Liver (tissue), 9 donors: ENCODE results near the gene PRPF31. TPM values are rescaled to one million over a fixed set of nuclear protein-coding genes. Genes with fewer than 3 reads are reported as not detected.

Experiments used
- DNase-seq: peaks from one replicate; pipeline ENCODE4 v3.0.0-alpha.2; 2017; ENCODE audit warnings: low spot score
- H3K27ac ChIP-seq, 2 donors: one replicate each; pipeline ENCODE4 v1.7.0; 2013; ENCODE audit warnings: inconsistent platforms in 2 of 2, low read length in 2 of 2, control low read depth in 1 of 2, low read depth in 1 of 2, mild to moderate bottlenecking in 1 of 2
- H3K27me3 ChIP-seq, 4 donors: one replicate each; pipeline versions ENCODE4 v1.6.1 to v1.7.0; 2013; ENCODE audit warnings: low read length in 3 of 4, inconsistent platforms in 1 of 4, mild to moderate bottlenecking in 1 of 4, moderate library complexity in 1 of 4; ENCODE audit not compliant: control insufficient read depth in 4 of 4, insufficient read depth in 4 of 4
- H3K36me3 ChIP-seq, 4 donors: one replicate each; pipeline versions ENCODE4 v1.6.1 to v1.7.0; 2013; ENCODE audit warnings: low read length in 3 of 4, mild to moderate bottlenecking in 3 of 4, low read depth in 1 of 4, moderate library complexity in 1 of 4; ENCODE audit not compliant: control insufficient read depth in 4 of 4, insufficient read depth in 3 of 4
- H3K4me1 ChIP-seq, 4 donors: one replicate each; pipeline versions ENCODE4 v1.6.1 to v1.7.0; 2013; ENCODE audit warnings: low read length in 3 of 4, mild to moderate bottlenecking in 3 of 4, moderate library complexity in 1 of 4; ENCODE audit not compliant: control insufficient read depth in 4 of 4, insufficient read depth in 4 of 4
- H3K4me3 ChIP-seq, 3 donors: one replicate each; pipeline versions ENCODE4 v1.6.1 to v1.7.0; 2013; ENCODE audit warnings: low read length in 3 of 3, control low read depth in 1 of 3, low read depth in 1 of 3, mild to moderate bottlenecking in 1 of 3
- H3K9ac ChIP-seq, 2 donors: one replicate each; pipeline ENCODE4 v1.7.0; 2013; ENCODE audit warnings: low read length in 2 of 2, mild to moderate bottlenecking in 2 of 2, moderate library complexity in 2 of 2, control low read depth in 1 of 2, low read depth in 1 of 2
- H3K9me3 ChIP-seq, 4 donors: one replicate each; pipeline versions ENCODE4 v1.6.1 to v1.7.0; 2013; ENCODE audit warnings: low read length in 3 of 4; ENCODE audit not compliant: control insufficient read depth in 4 of 4
- ATF3 ChIP-seq: IDR thresholded peaks from 2 replicates; pipeline ENCODE4 v1.6.1; 2016; ENCODE audit warnings: antibody characterized with exemption
- CTCF ChIP-seq: fragments of 150-350 bp; IDR thresholded peaks from 2 replicates; pipeline ENCODE4 v1.5.1; 2017; ENCODE audit warnings: improper control_type of control experiment, low read depth, low read length; ENCODE audit not compliant: missing input control
- EGR1 ChIP-seq, 2 donors: IDR thresholded peaks; 2 replicates each; pipeline ENCODE4 v1.6.1; 2016 to 2018; ENCODE audit warnings: antibody characterized with exemption in 2 of 2, low read depth in 2 of 2
- FOXA1 ChIP-seq: IDR thresholded peaks from 2 replicates; pipeline ENCODE4 v1.6.1; 2016; ENCODE audit warnings: antibody characterized with exemption
- FOXA2 ChIP-seq: IDR thresholded peaks from 2 replicates; pipeline ENCODE4 v1.6.1; 2016; ENCODE audit warnings: antibody characterized with exemption
- GABPA ChIP-seq, 2 donors: IDR thresholded peaks in 1 of 2; conservative IDR thresholded peaks in 1 of 2; 2 replicates each; pipeline ENCODE4 v1.6.1; 2016; ENCODE audit warnings: antibody characterized with exemption in 2 of 2, mild to moderate bottlenecking in 1 of 2, moderate library complexity in 1 of 2
- HNF4A ChIP-seq, 2 donors: conservative IDR thresholded peaks; 2 replicates each; pipeline ENCODE4 v1.6.1; 2016; ENCODE audit warnings: antibody characterized with exemption in 2 of 2, mild to moderate bottlenecking in 2 of 2
- HNF4G ChIP-seq: IDR thresholded peaks from 2 replicates; pipeline ENCODE4 v1.6.1; 2016; ENCODE audit warnings: antibody characterized with exemption
- JUND ChIP-seq, 2 donors: IDR thresholded peaks; 2 replicates each; pipeline ENCODE4 v1.6.1; 2016; ENCODE audit warnings: antibody characterized with exemption in 2 of 2
- MAX ChIP-seq: IDR thresholded peaks from 2 replicates; pipeline ENCODE4 v1.6.1; 2016; ENCODE audit warnings: antibody characterized with exemption
- NR2F2 ChIP-seq: IDR thresholded peaks from 2 replicates; pipeline ENCODE4 v1.6.1; 2016; ENCODE audit warnings: antibody characterized with exemption
- RAD21 ChIP-seq, 2 donors: IDR thresholded peaks; 2 replicates each; pipeline ENCODE4 v1.6.1; 2016; ENCODE audit warnings: antibody characterized with exemption in 2 of 2, mild to moderate bottlenecking in 2 of 2
- REST ChIP-seq: IDR thresholded peaks from 2 replicates; pipeline ENCODE4 v1.6.1; 2016; ENCODE audit warnings: antibody characterized with exemption, mild to moderate bottlenecking
- RXRA ChIP-seq, 2 donors: IDR thresholded peaks; 2 replicates each; pipeline ENCODE4 v1.6.1; 2017 to 2018; ENCODE audit warnings: antibody characterized with exemption in 2 of 2, mild to moderate bottlenecking in 1 of 2
- SP1 ChIP-seq: IDR thresholded peaks from 2 replicates; pipeline ENCODE4 v1.6.1; 2018; ENCODE audit warnings: antibody characterized with exemption, mild to moderate bottlenecking
- TAF1 ChIP-seq: conservative IDR thresholded peaks from 2 replicates; pipeline ENCODE4 v1.6.1; 2016; ENCODE audit warnings: antibody characterized with exemption, mild to moderate bottlenecking
- YY1 ChIP-seq: IDR thresholded peaks from 2 replicates; pipeline ENCODE4 v1.6.1; 2016; ENCODE audit warnings: antibody characterized with exemption, mild to moderate bottlenecking
- ZBTB33 ChIP-seq: IDR thresholded peaks from 2 replicates; pipeline ENCODE4 v1.6.1; 2016; ENCODE audit warnings: antibody characterized with exemption
- WGBS: extraction: QIAGEN DNeasy Blood & Tissue Kit; methylation state at CpG from one replicate; pipeline ENCODE4 v1.1.7; 2013; 5-methylcytosine and 5-hydroxymethylcytosine counted together
- polyA plus RNA-seq, 2 donors: library from polyadenylated mRNA; stranded (reverse) in 1 of 2; unstranded in 1 of 2; fragments of 200-250 nt in 1 of 2; fragments of >200 nt in 1 of 2; fragmentation: Nextera tagmentation in 1 of 2; extraction: Ambion mirVana in 1 of 2; gene quantifications; one replicate each; pipeline versions ENCODE4 v1.2.1 to v1.2.3, GENCODE V29; 2013 to 2015
- total RNA-seq, 2 donors: library from RNA; depleted of rRNA; stranded (reverse); fragments of >200 nt; gene quantifications; one replicate each; pipeline ENCODE4 v1.2.3, GENCODE V29; 2014
- donor health status: healthy.
- donor health status: healthy.
- donor health status: healthy.
- donor health status: healthy.
- donor health status: healthy.

PRPF31 gene
- total RNA-seq (10 to 100 TPM; 23.8 to 33.0 TPM), polyA plus RNA-seq (10 to 100 TPM; 25.8 to 31.7 TPM)

GRCh38 chr19:54115109-54116063 is at the start of gene PRPF31, which contains the start of gene TFPT:
TSS of gene PRPF31 (plus strand) at chr19:54115754. CDS start at chr19:54118279, 2,525 bp downstream.
TSS of gene TFPT (minus strand) at chr19:54115657. CDS start at chr19:54115269, 388 bp downstream.
- H3K36me3 ChIP-seq = peaks cover 2 to 25% (median 9%) of the 10 kb centered on the region in 4 donors
- peak within 1 kb of the TSS; percentile 68 to 69 for H3K9ac ChIP-seq
- H3K4me3 ChIP-seq = peak within 1 kb of the TSS; percentile 62 to 98 (median 94)
- H3K27ac ChIP-seq = peak within 1 kb of the TSS; percentile 87 to 90
- peaks cover 3 to 20% (median 17%) of the 10 kb centered on the region in 4 donors for H3K4me1 ChIP-seq
- H3K27me3 ChIP-seq = no peaks in the 10 kb centered on the region
- DNase-seq = peak; percentile 95
- H3K9me3 ChIP-seq = no peaks in the 10 kb centered on the region
- peak; percentile 57 for TF ChIP-seq ATF3
- TF ChIP-seq RXRA (IDR thresholded peaks at IDR 0.05) = peak; percentile 51 to 60
- TF ChIP-seq HNF4A (conservative IDR thresholded peaks at IDR 0.05) = peak in 1 of 2 donors; percentile 25
- no peak for TF ChIP-seq HNF4G
- TF ChIP-seq JUND (IDR thresholded peaks at IDR 0.05) = peak in 1 of 2 donors; percentile 42
- TF ChIP-seq YY1 = peak; percentile 97
- TF ChIP-seq ZBTB33 = peak; percentile 98
- peak; percentile 96 for TF ChIP-seq SP1
- TF ChIP-seq FOXA2 = peak; percentile 60
- TF ChIP-seq CTCF = no peak
- peak; percentile 93 for TF ChIP-seq MAX
- peak; percentile 82 for TF ChIP-seq FOXA1
- peak; percentile 65 to 90 for TF ChIP-seq GABPA (IDR thresholded peaks at IDR 0.05 in 1 of 2, conservative IDR thresholded peaks at IDR 0.05 in 1 of 2)
- TF ChIP-seq EGR1 (IDR thresholded peaks at IDR 0.05; ENCODE audit: low read depth in 2 of 2) = peak in 1 of 2 donors; percentile 90
- TF ChIP-seq TAF1 = no peak
- peak; percentile 69 for TF ChIP-seq REST
- no peak for TF ChIP-seq RAD21 (IDR thresholded peaks at IDR 0.05)
- peak; percentile 60 for TF ChIP-seq NR2F2
- under 1% methylated on average over 60 of the region's 60 CpGs for WGBS
